Lower leg skin (tissue), 4 donors: Measurements from ENCODE around the gene BCL11A. TPM values are rescaled to one million over a fixed set of nuclear protein-coding genes. Genes with fewer than 3 reads are reported as not detected.

Experiments
- DNase-seq, 2 donors: peaks; one replicate each; pipeline ENCODE4 v3.0.0-alpha.2; 2019; ENCODE audit warnings: low spot score in 2 of 2
- H3K4me3 ChIP-seq: fragments of 200-600 bp; sonication (generic); 2 replicates; pipeline ENCODE4 v1.5.1; 2017; ENCODE audit warnings: mild to moderate bottlenecking, low read depth; ENCODE audit not compliant: poor library complexity, severe bottlenecking
- CTCF ChIP-seq, 3 donors: fragments of 450-650 bp; IDR thresholded peaks; one replicate each; pipeline ENCODE4 v1.5.1; 2016; ENCODE audit warnings: antibody characterized with exemption in 3 of 3, mild to moderate bottlenecking in 3 of 3, moderate library complexity in 2 of 3
- POLR2A ChIP-seq, 2 donors: fragments of 450-650 bp; IDR thresholded peaks; one replicate each; pipeline ENCODE4 v1.6.1; 2016 to 2017; ENCODE audit warnings: antibody characterized with exemption in 2 of 2, mild to moderate bottlenecking in 1 of 2, moderate library complexity in 1 of 2
- WGBS, 2 donors: methylation state at CpG; one replicate each; pipeline ENCODE4 v1.1.5; 2018; 5-methylcytosine and 5-hydroxymethylcytosine counted together
- intact Hi-C: fragments of 100-400 bp; cut with DNase I; formaldehyde crosslinking; loops from one replicate; pipeline ENCODE4 v1.15.0; 2023; ENCODE audit warnings: low total_unique reads
- total RNA-seq, 4 donors: library from RNA; depleted of rRNA; stranded (reverse); fragments of >200 nt; gene quantifications; one replicate each; pipeline ENCODE4 v1.1.0, GENCODE V29; 2016

BCL11A gene
- total RNA-seq, 4 donors from 2014 or later: 62.8 to 94.4 (median 71.5) TPM

GRCh38 chr2:60456115-60456770, 97.2 kb downstream of the BCL11A start:
- TF ChIP-seq CTCF (IDR thresholded peaks at IDR 0.05) (no peak), POLR2A (IDR thresholded peaks at IDR 0.05) (no peak)
- WGBS, 2 donors: 85 to 88% methylated on average over 6 of the region's 6 CpGs
- intact Hi-C loops: no loop called here
- DNase-seq: no peak
- no peak overlapping the region for H3K4me3 ChIP-seq

- TF ChIP-seq CTCF (IDR thresholded peaks at IDR 0.05) (no peak), POLR2A (IDR thresholded peaks at IDR 0.05) (no peak)
- DNase-seq: no peak
- intact Hi-C loops: no loop called here
- WGBS, 2 donors: 76 to 82% methylated on average over 9 of the region's 9 CpGs
- H3K4me3 ChIP-seq: no peak overlapping the region
Observed at GRCh38 chr2:60453872-60454271, 99.6 kb downstream of the BCL11A start.

- TF ChIP-seq POLR2A (IDR thresholded peaks at IDR 0.05) (no peak), CTCF (IDR thresholded peaks at IDR 0.05) (no peak)
- no peak overlapping the region for H3K4me3 ChIP-seq
- no peak for DNase-seq
- 71 to 74% methylated on average over 14 to 16 of the region's 16 CpGs for WGBS, 2 donors
- intact Hi-C loops: no loop called here
Observed at GRCh38 chr2:60453301-60453700, 100.2 kb downstream of the BCL11A start.

GRCh38 chr2:60450488-60450887, 103.0 kb downstream of the BCL11A start:
- 43 to 50% methylated on average over 1 of the region's 1 CpG for WGBS, 2 donors
- intact Hi-C loops: no loop called here
- TF ChIP-seq POLR2A (IDR thresholded peaks at IDR 0.05): no peak
- TF ChIP-seq CTCF (IDR thresholded peaks at IDR 0.05): no peak
- no peak overlapping the region for H3K4me3 ChIP-seq
- no peak for DNase-seq

GRCh38 chr2:60447943-60448342, 105.5 kb downstream of the BCL11A start:
- DNase-seq: no peak
- no peak for TF ChIP-seq CTCF (IDR thresholded peaks at IDR 0.05)
- no peak for TF ChIP-seq POLR2A (IDR thresholded peaks at IDR 0.05)
- intact Hi-C loops: no loop called here
- no peak overlapping the region for H3K4me3 ChIP-seq
- 81% methylated on average over 1 of the region's 1 CpG for WGBS, 2 donors
